K562 (cell line): Measurements from ENCODE around the gene SPAG16. TPM values are rescaled to one million over a fixed set of nuclear protein-coding genes. Genes with fewer than 3 reads are reported as not detected.

ENCODE experiments used
- ATAC-seq: fragments of 200-7000 bp; cut with Tn5 transposase; 3 replicates; pipeline ENCODE4 v1.9.1; 2020; ENCODE audit warnings: moderate library complexity
- BruUV-seq: library from RNA; stranded (reverse); fragments of 400-500 nt; replicated peaks from 2 replicates; lab custom pipeline; 2021; lab: Mats Ljungman, UMichigan
- CTCF ChIA-PET: fragments of 300-600 bp; formaldehyde crosslinking; extraction: SDS; loops from one replicate; lab custom pipeline; 2021; ENCODE audit warnings: low intra/inter-chr PET ratio; lab: Yijun Ruan, JAX
- POLR2A ChIA-PET: fragments of 300-600, 350-650 bp; sonication (Branson Sonifier 250); formaldehyde crosslinking; extraction: SDS; loops from one replicate; lab custom pipeline; 2021; ENCODE audit warnings: antibody characterized with exemption, inconsistent platforms; lab: Yijun Ruan, JAX
- DNase-seq, 4 experiments: peaks; one replicate each; pipeline versions ENCODE4 v3.0.0 to v3.0.0-alpha.2; 2011 to 2018; ENCODE audit warnings: low spot score in 3 of 4, mixed read lengths in 3 of 4; ENCODE audit errors: extremely low read depth in 1 of 4
- FAIRE-seq: peaks from 2 replicates; lab custom pipeline; 2011; peaks lifted over from hg19 to GRCh38; lab: Jason Lieb, UNC
- H2AFZ ChIP-seq: 2 replicates; pipeline ENCODE4 v1.6.0; 2011; ENCODE audit warnings: low read depth, low read length, control low read depth, inconsistent platforms
- H3K27ac ChIP-seq: fragments of 200-600 bp; 3 replicates; pipeline ENCODE4 v1.8.0; 2011; ENCODE audit warnings: low read depth, mild to moderate bottlenecking, control low read depth, inconsistent platforms, low read length, moderate library complexity, mixed read lengths; ENCODE audit errors: extremely low read depth
- H3K27me3 ChIP-seq, 2 experiments: fragments of 300-600 bp in 1 of 2; 2 replicates in 1 of 2; 3 replicates in 1 of 2; pipeline versions ENCODE4 v1.6.0 to v1.8.0; 2011; ENCODE audit warnings: inconsistent platforms in 2 of 2, low read length in 2 of 2, mild to moderate bottlenecking in 1 of 2, mixed read lengths in 1 of 2, moderate library complexity in 1 of 2; ENCODE audit not compliant: control insufficient read depth in 2 of 2, insufficient read depth in 2 of 2
- H3K36me3 ChIP-seq: fragments of 300-600 bp; 3 replicates; pipeline ENCODE4 v1.8.0; 2011; ENCODE audit warnings: mild to moderate bottlenecking, low read length, inconsistent platforms; ENCODE audit not compliant: control insufficient read depth, insufficient read depth
- H3K4me1 ChIP-seq, 2 experiments: fragments of 200-600 bp in 1 of 2; replicated peaks in 1 of 2; 2 replicates in 1 of 2; 3 replicates in 1 of 2; pipeline versions ENCODE4 v1.5.1 to v1.8.0; 2011; ENCODE audit warnings: inconsistent platforms in 2 of 2, low read length in 2 of 2, mild to moderate bottlenecking in 1 of 2, mixed read lengths in 1 of 2, moderate library complexity in 1 of 2; ENCODE audit not compliant: control insufficient read depth in 2 of 2, insufficient read depth in 2 of 2
- H3K4me2 ChIP-seq: 2 replicates; pipeline ENCODE4 v1.6.1; 2011; ENCODE audit warnings: low read length, control low read depth, inconsistent platforms, mixed read lengths; ENCODE audit not compliant: insufficient read depth
- H3K4me3 ChIP-seq: fragments of 200-600 bp; sonication (generic), shearing (Covaris generic); 2 replicates; pipeline ENCODE4 v1.5.1; 2016; ENCODE audit warnings: control low read depth, inconsistent platforms
- H3K79me2 ChIP-seq: fragments of 200-600 bp; 3 replicates; pipeline ENCODE4 v1.8.0; 2011; ENCODE audit warnings: low read length, inconsistent platforms; ENCODE audit not compliant: control insufficient read depth, insufficient read depth
- H3K9ac ChIP-seq, 2 experiments: 2 replicates each; pipeline versions ENCODE4 v1.6.0 to v1.6.1; 2011; ENCODE audit warnings: low read depth in 2 of 2, low read length in 2 of 2, control low read depth in 1 of 2, inconsistent platforms in 1 of 2, mild to moderate bottlenecking in 1 of 2, mixed read lengths in 1 of 2; ENCODE audit not compliant: insufficient read depth in 1 of 2
- H3K9me1 ChIP-seq: one replicate; pipeline ENCODE4 v1.6.0; 2011; ENCODE audit warnings: inconsistent platforms, mild to moderate bottlenecking, low read length, moderate library complexity; ENCODE audit not compliant: control insufficient read depth, insufficient read depth
- H3K9me3 ChIP-seq: replicated peaks from 2 replicates; pipeline ENCODE4 v1.5.1; 2011; ENCODE audit warnings: low read depth, low read length, inconsistent platforms; ENCODE audit not compliant: control insufficient read depth, insufficient read depth
- H4K20me1 ChIP-seq: replicated peaks from 2 replicates; pipeline ENCODE4 v1.6.1; 2011; ENCODE audit warnings: low read length, inconsistent platforms, mixed read lengths; ENCODE audit not compliant: control insufficient read depth, insufficient read depth
- DDX20 ChIP-seq: fragments of 450-650 bp; IDR thresholded peaks from 2 replicates; pipeline ENCODE4 v1.6.1; 2016; ENCODE audit warnings: missing genetic modification characterization, low read depth, mild to moderate bottlenecking, missing compliant biosample characterization, moderate library complexity
- DIDO1 ChIP-seq: fragments of 450-650 bp; IDR thresholded peaks from 2 replicates; pipeline ENCODE4 v1.6.1; 2016; ENCODE audit warnings: low read depth, missing biosample characterization, missing genetic modification characterization
- ETV1 ChIP-seq: fragments of 450-650 bp; conservative IDR thresholded peaks from 2 replicates; pipeline ENCODE4 v1.6.1; 2016; ENCODE audit warnings: missing genetic modification characterization, control low read depth, low read depth, missing compliant biosample characterization
- HNRNPL ChIP-seq: fragments of 200-400 bp; formaldehyde crosslinking; IDR thresholded peaks from 2 replicates; pipeline ENCODE4 v1.6.1; 2017; ENCODE audit warnings: low read depth, mild to moderate bottlenecking, low read length
- KDM1A ChIP-seq, 2 experiments: fragments of 450-650 bp; IDR thresholded peaks; 2 replicates each; pipeline ENCODE4 v1.6.1; 2016; ENCODE audit warnings: mild to moderate bottlenecking in 2 of 2
- MYC ChIP-seq, 2 experiments: fragments of 250-450 bp in 1 of 2; sonication (Bioruptor Pico) in 1 of 2; IDR thresholded peaks; 2 replicates each; pipeline versions ENCODE4 v1.5.1 to v1.6.1; 2012 to 2021; ENCODE audit warnings: low read depth in 2 of 2, borderline replicate concordance in 1 of 2, improper control_type of control experiment in 1 of 2, low read length in 1 of 2, mild to moderate bottlenecking in 1 of 2, moderate library complexity in 1 of 2
- NR2F6 ChIP-seq: fragments of 450-650 bp; formaldehyde crosslinking; IDR thresholded peaks from 2 replicates; pipeline ENCODE4 v1.4.0; 2020; ENCODE audit warnings: mild to moderate bottlenecking
- POLR3A ChIP-seq: IDR thresholded peaks from 2 replicates; pipeline ENCODE4 v1.6.1; 2011; ENCODE audit warnings: borderline replicate concordance, mild to moderate bottlenecking, moderate library complexity; ENCODE audit not compliant: insufficient read length, insufficient read depth; ENCODE audit errors: extremely low read depth
- PTTG1 ChIP-seq: fragments of 450-650 bp; IDR thresholded peaks from 2 replicates; pipeline ENCODE4 v1.6.1; 2016; ENCODE audit warnings: low read depth, mild to moderate bottlenecking, missing genetic modification characterization, missing compliant biosample characterization
- RBM17 ChIP-seq: fragments of 200-400 bp; formaldehyde crosslinking; IDR thresholded peaks from 2 replicates; pipeline ENCODE4 v1.6.1; 2017; ENCODE audit warnings: low read depth, mild to moderate bottlenecking, low read length, borderline replicate concordance
- SMAD4 ChIP-seq: fragments of 250-450 bp; sonication (Bioruptor Pico); conservative IDR thresholded peaks from 2 replicates; pipeline ENCODE4 v1.8.0; 2021; ENCODE audit warnings: inconsistent platforms, mild to moderate bottlenecking, moderate library complexity
- TAL1 ChIP-seq: fragments of 450-650 bp; IDR thresholded peaks from 2 replicates; pipeline ENCODE4 v1.6.1; 2016; ENCODE audit warnings: mild to moderate bottlenecking
- ZNF354B ChIP-seq: fragments of 250-450 bp; sonication (Bioruptor Pico); IDR thresholded peaks from 2 replicates; pipeline ENCODE4 v1.4.0; 2020
- ZNF408 ChIP-seq: fragments of 250-450 bp; sonication (Bioruptor Pico); IDR thresholded peaks from 2 replicates; pipeline ENCODE4 v1.4.0; 2020; ENCODE audit warnings: low read depth, mild to moderate bottlenecking, moderate library complexity
- ZNF431 ChIP-seq: sonication (generic); formaldehyde crosslinking; IDR thresholded peaks from 2 replicates; pipeline ENCODE4 v1.8.0; 2022; ENCODE audit warnings: mild to moderate bottlenecking, missing genetic modification reagents
- in situ Hi-C: fragments of 300-500 bp; cut with MboI; formaldehyde crosslinking; loops from 4 replicates; pipeline ENCODE4 v1.15.0; 2018; ENCODE audit warnings: inconsistent platforms, mixed read lengths
- intact Hi-C: fragments of 100-400 bp; cut with micrococcal nuclease; formaldehyde crosslinking; loops from 2 replicates; pipeline ENCODE4 v1.14.2; 2022
- polyA plus RNA-seq, 8 experiments: library from polyadenylated mRNA; depleted of rRNA in 4 of 8; stranded (reverse) in 5 of 8; unstranded in 3 of 8; fragments of >200 nt; fragmentation: Nextera tagmentation in 2 of 8; fragmentation: Illumina TruSeq in 1 of 8; extraction: Ambion mirVana in 2 of 8; extraction: Trizol in 1 of 8; gene quantifications; 2 replicates each; pipeline versions ENCODE4 v1.2.1 to v1.2.3, GENCODE V29; 2011 to 2014; ENCODE audit warnings: inconsistent platforms in 1 of 8, missing spikeins in 1 of 8
- total RNA-seq, 7 experiments: library from RNA; depleted of rRNA in 6 of 7; stranded (reverse); fragments of >200 nt in 6 of 7; fragmentation: Illumina TruSeq in 2 of 7; extraction: Trizol in 2 of 7; gene quantifications; 2 replicates each; pipeline versions ENCODE4 v1.2.1 to v1.2.3, GENCODE V29; 2011 to 2021; ENCODE audit warnings: low replicate concordance in 1 of 7
- TF ChIP-seq, protein P1 (sequence below): fragments of 200-400 bp; formaldehyde crosslinking; IDR thresholded peaks from 2 replicates; pipeline ENCODE4 v1.6.1; 2017; ENCODE audit warnings: mild to moderate bottlenecking, low read depth, low read length, moderate library complexity
- TF ChIP-seq, protein P2 (sequence below): fragments of 250-450 bp; sonication (Bioruptor Pico); IDR thresholded peaks from 2 replicates; pipeline ENCODE4 v1.8.0; 2021; ENCODE audit warnings: moderate library complexity, mild to moderate bottlenecking, inconsistent platforms
- TF ChIP-seq, protein P3 (sequence below): fragments of 450-650 bp; formaldehyde crosslinking; IDR thresholded peaks from 2 replicates; pipeline ENCODE4 v1.4.0; 2022; ENCODE audit warnings: mild to moderate bottlenecking, moderate library complexity
- TF ChIP-seq, protein P4 (sequence below), 3 experiments: fragments of 200-800 bp in 1 of 3; sonication (Bioruptor generic) in 1 of 3; sonication (generic) in 1 of 3; formaldehyde crosslinking in 1 of 3; IDR thresholded peaks; 2 replicates each; pipeline versions ENCODE4 v1.6.1 to v1.8.0; 2016 to 2022; ENCODE audit warnings: mild to moderate bottlenecking in 2 of 3, missing compliant biosample characterization in 2 of 3, missing genetic modification characterization in 2 of 3, missing genetic modification reagents in 1 of 3

Gene SPAG16
- total and polyA plus RNA-seq, 9 of the 15 experiments (the other 6 are each of a cell fraction or from before 2014, with no cell fraction given) = 0.98 to 5.9 (median 3.5) TPM

DNA sequence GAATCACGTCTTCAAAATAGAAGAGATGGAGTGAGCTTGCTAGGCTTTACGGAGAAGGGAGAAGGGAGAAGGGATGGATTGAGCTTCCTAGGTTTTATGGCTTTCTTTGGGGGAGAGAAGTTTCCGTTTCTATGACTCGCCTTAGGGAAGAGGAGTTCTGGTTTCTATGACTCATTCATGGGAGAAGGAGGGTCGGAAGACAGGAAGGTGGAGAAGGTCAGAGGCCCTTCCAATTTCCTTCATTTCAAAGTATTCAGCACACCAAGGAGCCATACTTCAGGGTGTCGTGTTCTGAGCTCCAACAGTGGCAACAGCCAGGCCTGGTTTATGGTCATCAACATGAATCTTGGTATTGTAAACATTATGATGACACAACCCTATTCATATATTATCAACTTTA is 841.9 kb downstream of the SPAG16 start (continued):
- TF ChIP-seq, protein P1, sequence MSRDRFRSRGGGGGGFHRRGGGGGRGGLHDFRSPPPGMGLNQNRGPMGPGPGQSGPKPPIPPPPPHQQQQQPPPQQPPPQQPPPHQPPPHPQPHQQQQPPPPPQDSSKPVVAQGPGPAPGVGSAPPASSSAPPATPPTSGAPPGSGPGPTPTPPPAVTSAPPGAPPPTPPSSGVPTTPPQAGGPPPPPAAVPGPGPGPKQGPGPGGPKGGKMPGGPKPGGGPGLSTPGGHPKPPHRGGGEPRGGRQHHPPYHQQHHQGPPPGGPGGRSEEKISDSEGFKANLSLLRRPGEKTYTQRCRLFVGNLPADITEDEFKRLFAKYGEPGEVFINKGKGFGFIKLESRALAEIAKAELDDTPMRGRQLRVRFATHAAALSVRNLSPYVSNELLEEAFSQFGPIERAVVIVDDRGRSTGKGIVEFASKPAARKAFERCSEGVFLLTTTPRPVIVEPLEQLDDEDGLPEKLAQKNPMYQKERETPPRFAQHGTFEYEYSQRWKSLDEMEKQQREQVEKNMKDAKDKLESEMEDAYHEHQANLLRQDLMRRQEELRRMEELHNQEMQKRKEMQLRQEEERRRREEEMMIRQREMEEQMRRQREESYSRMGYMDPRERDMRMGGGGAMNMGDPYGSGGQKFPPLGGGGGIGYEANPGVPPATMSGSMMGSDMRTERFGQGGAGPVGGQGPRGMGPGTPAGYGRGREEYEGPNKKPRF = no peak
- TF ChIP-seq NR2F6 = no peak
- no peak for TF ChIP-seq MYC (IDR thresholded peaks at IDR 0.05; ENCODE audit: low read depth, low read length)
- no peak for TF ChIP-seq MYC (CRISPR knock-in tag; IDR thresholded peaks at IDR 0.05; ENCODE audit: borderline replicate concordance, low read depth)
- no peak for TF ChIP-seq ZNF354B (CRISPR knock-in tag)
- TF ChIP-seq, protein P2, sequence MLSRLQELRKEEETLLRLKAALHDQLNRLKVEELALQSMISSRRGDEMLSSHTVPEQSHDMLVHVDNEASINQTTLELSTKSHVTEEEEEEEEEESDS = no peak
- TF ChIP-seq PTTG1 (tag) = no peak
- TF ChIP-seq ZNF431 (CRISPR knock-in tag) = no peak
- TF ChIP-seq DIDO1 (tag) = no peak
- no peak for TF ChIP-seq DDX20

DNA sequence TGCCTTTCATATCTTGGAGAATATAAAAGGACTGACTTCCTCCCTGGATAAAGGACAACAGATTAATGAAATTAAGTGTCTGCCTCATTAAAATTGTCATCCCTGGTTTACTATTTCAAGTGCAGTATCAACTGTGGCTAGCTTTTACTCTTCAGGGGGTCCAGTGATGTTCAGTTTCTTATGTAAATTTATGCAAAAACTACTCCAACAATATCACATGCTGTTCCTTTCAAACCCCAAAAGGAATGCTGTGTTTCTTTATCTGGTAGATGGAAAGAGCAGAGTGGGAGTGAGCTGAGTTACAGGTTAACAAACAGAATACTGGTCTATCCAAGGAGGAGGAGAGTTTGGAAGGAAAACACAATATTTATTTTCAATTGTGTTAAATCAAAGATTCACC is 842.9 kb downstream of the SPAG16 start:
- Histone ChIP-seq H3K9ac (no peak overlapping the region), H4K20me1 (no peaks in the 10 kb centered on the region), H3K9me3 (no peaks in the 10 kb centered on the region), H3K4me1 (no peaks in the 10 kb centered on the region), H3K36me3 (no peaks in the 10 kb centered on the region), H3K27ac (no peak overlapping the region), H3K4me3 (no peak overlapping the region), H2AFZ (no peak overlapping the region), H3K27me3 (no peaks in the 10 kb centered on the region), H3K4me2 (no peak overlapping the region), H3K9me1 (no peaks in the 10 kb centered on the region), H3K79me2 (no peaks in the 10 kb centered on the region)
- in situ Hi-C loops = no loop called here
- BruUV-seq = no TSS peak
- ChIA-PET POLR2A (no interaction called here), CTCF (no interaction called here)
- ATAC-seq (no peak), DNase-seq (no peak), FAIRE-seq (no peak)
- intact Hi-C loops = no loop called here
- TF ChIP-seq ETV1 (tag) (no peak), KDM1A (IDR thresholded peaks at IDR 0.05) (no peak), RBM17 (no peak), TAL1 (no peak), POLR3A (no peak), SMAD4 (no peak), HNRNPL (no peak), ZNF408 (CRISPR knock-in tag) (no peak)
- TF ChIP-seq, protein P3, sequence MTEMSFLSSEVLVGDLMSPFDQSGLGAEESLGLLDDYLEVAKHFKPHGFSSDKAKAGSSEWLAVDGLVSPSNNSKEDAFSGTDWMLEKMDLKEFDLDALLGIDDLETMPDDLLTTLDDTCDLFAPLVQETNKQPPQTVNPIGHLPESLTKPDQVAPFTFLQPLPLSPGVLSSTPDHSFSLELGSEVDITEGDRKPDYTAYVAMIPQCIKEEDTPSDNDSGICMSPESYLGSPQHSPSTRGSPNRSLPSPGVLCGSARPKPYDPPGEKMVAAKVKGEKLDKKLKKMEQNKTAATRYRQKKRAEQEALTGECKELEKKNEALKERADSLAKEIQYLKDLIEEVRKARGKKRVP (CRISPR knock-in tag) = no peak
- TF ChIP-seq, protein P4, sequence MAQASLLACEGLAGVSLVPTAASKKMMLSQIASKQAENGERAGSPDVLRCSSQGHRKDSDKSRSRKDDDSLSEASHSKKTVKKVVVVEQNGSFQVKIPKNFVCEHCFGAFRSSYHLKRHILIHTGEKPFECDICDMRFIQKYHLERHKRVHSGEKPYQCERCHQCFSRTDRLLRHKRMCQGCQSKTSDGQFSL (CRISPR knock-in tag; IDR thresholded peaks at IDR 0.05) = no peak
- TF ChIP-seq, protein P4 (tag; IDR thresholded peaks at IDR 0.05) = no peak
